Tibial nerve (tissue), 4 donors: ENCODE results near the gene COL4A2. TPM values are rescaled to one million over a fixed set of nuclear protein-coding genes. Genes with fewer than 3 reads are reported as not detected.
A peak's percentile ranks its signal among the peaks of the same experiment; 100 is the strongest.

Experiments used
- DNase-seq, 2 donors: peaks; one replicate each; pipeline ENCODE4 v3.0.0-alpha.2; 2019; ENCODE audit warnings: low spot score in 2 of 2
- H3K27ac ChIP-seq, 4 donors: fragments of 200-600 bp; sonication (generic) in 3 of 4; one replicate each; pipeline ENCODE4 v1.5.1; 2017 to 2019; ENCODE audit warnings: mild to moderate bottlenecking in 1 of 4
- H3K27me3 ChIP-seq, 2 donors: fragments of 200-600 bp; sonication (generic) in 1 of 2; one replicate each; pipeline versions ENCODE4 v1.5.1 to v1.6.0; 2017 to 2019
- H3K36me3 ChIP-seq, 3 donors: fragments of 200-600 bp; sonication (generic); one replicate each; pipeline ENCODE4 v1.5.1; 2018 to 2019
- H3K4me1 ChIP-seq, 4 donors: fragments of 200-600 bp; sonication (generic) in 3 of 4; one replicate each; pipeline ENCODE4 v1.5.1; 2017 to 2019
- H3K4me3 ChIP-seq, 4 donors: fragments of 200-600 bp; sonication (generic) in 3 of 4; one replicate each; pipeline ENCODE4 v1.5.1; 2017 to 2019; ENCODE audit warnings: mild to moderate bottlenecking in 1 of 4, moderate library complexity in 1 of 4
- H3K9me3 ChIP-seq, 4 donors: fragments of 200-600 bp; sonication (generic) in 3 of 4; one replicate each; pipeline ENCODE4 v1.5.1; 2017 to 2019
- EP300 ChIP-seq, 2 donors: sonication (generic); formaldehyde crosslinking; IDR thresholded peaks; one replicate each; pipeline ENCODE4 v1.6.1; 2017; ENCODE audit warnings: antibody characterized with exemption in 2 of 2, mild to moderate bottlenecking in 1 of 2
- POLR2A ChIP-seq, 2 donors: fragments of 450-650 bp; IDR thresholded peaks; one replicate each; pipeline ENCODE4 v1.6.1; 2017; ENCODE audit warnings: antibody characterized with exemption in 2 of 2, mild to moderate bottlenecking in 2 of 2, moderate library complexity in 2 of 2
- WGBS, 2 donors: methylation state at CpG; one replicate each; pipeline ENCODE4 v1.1.5; 2018; 5-methylcytosine and 5-hydroxymethylcytosine counted together
- total RNA-seq, 4 donors: library from RNA; depleted of rRNA; stranded (reverse); fragments of >200 nt; gene quantifications; one replicate each; pipeline ENCODE4 v1.1.0, GENCODE V29; 2016
- TF ChIP-seq, protein P1 (sequence below), 5 experiments: fragments of 200-600 bp in 3 of 5; fragments of 450-650 bp in 2 of 5; sonication (generic) in 3 of 5; IDR thresholded peaks; one replicate each; pipeline ENCODE4 v1.5.1; 2016 to 2019; ENCODE audit warnings: antibody characterized with exemption in 5 of 5, mild to moderate bottlenecking in 3 of 5, moderate library complexity in 2 of 5

COL4A2 gene
- total RNA-seq, 4 donors from 2014 or later = 576 to 821 (median 658) TPM

DNA sequence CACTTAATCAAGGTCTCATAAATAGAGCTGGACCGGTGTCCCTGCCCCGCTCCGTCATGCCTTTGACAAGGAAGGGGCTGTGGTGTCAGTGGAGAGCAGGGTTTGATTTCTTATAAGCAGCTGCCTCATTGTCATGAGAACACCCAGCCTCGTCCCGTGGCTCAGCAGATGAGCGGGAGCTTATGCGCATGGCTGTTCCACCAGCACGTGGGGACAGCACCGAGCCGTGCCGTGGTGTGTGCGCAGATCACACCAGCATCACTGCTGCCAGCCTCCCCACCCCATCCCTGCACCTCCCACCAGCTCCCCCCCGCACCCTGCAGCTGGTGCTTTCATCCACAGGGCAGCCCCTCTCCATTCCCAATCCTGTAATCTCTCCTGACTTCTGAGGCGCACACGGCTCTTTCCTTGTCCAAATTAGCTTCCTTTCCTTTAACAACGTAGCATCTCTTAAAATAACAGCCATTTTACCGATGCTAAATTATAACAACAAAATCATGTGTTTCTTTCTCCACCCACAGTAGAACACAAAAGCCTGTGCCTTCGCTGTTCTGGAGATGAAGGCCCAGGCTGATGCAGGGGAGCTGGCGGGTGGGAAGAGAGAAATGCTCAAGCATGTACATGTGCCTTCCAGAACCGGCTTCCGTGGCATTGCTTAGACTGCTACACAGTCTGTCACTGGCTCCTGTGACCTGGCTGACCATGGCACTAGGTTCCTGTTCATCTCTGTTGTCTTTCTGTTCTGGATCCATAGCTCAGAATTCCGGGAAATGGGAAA is 157.7 kb downstream of the COL4A2 start:
- DNase-seq = no peak
- H3K27ac ChIP-seq = peak overlapping the region in 2 of 4 donors; percentile 55 to 66

DNA sequence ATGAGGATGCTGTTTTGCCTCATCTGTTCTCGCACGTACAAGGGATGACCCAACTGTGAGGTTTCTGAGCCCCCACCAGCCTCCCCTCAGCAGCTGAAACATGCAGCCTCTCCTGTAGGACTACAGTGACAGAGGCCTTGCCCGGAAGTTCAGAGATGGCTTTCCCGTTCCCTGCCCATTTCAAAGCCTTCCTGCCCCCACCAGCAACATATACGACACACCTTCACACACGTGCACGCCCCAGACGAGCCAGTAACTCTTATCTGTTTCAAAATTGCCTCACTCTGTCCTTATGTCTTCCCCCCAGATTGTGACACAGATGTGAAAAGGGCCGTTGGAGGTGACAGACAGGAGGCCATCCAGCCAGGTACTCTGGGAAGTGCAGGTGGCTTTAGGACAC is 158.6 kb downstream of the COL4A2 start:
- Histone ChIP-seq H3K4me3 (no peak overlapping the region), H3K36me3 (peaks cover 0 to 100% (median 6%) of the 10 kb centered on the region in 3 donors), H3K27me3 (no peaks in the 10 kb centered on the region), H3K27ac (peak overlapping the region in 1 of 4 donors; percentile 66), H3K4me1 (peaks cover 0 to 3% (median 0%) of the 10 kb centered on the region in 4 donors), H3K9me3 (no peaks in the 10 kb centered on the region)
- TF ChIP-seq POLR2A (IDR thresholded peaks at IDR 0.05) = no peak
- no peak for TF ChIP-seq EP300 (IDR thresholded peaks at IDR 0.05)
- TF ChIP-seq, protein P1, sequence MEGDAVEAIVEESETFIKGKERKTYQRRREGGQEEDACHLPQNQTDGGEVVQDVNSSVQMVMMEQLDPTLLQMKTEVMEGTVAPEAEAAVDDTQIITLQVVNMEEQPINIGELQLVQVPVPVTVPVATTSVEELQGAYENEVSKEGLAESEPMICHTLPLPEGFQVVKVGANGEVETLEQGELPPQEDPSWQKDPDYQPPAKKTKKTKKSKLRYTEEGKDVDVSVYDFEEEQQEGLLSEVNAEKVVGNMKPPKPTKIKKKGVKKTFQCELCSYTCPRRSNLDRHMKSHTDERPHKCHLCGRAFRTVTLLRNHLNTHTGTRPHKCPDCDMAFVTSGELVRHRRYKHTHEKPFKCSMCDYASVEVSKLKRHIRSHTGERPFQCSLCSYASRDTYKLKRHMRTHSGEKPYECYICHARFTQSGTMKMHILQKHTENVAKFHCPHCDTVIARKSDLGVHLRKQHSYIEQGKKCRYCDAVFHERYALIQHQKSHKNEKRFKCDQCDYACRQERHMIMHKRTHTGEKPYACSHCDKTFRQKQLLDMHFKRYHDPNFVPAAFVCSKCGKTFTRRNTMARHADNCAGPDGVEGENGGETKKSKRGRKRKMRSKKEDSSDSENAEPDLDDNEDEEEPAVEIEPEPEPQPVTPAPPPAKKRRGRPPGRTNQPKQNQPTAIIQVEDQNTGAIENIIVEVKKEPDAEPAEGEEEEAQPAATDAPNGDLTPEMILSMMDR (IDR thresholded peaks at IDR 0.05) = no peak
- no peak for DNase-seq
- 88 to 91% methylated on average over 9 of the region's 9 CpGs for WGBS, 2 donors

More for the DNA sequence above, 157.7 kb downstream of the COL4A2 start:
- Histone ChIP-seq H3K4me3 (no peak overlapping the region), H3K36me3 (peaks cover 0 to 100% (median 6%) of the 10 kb centered on the region in 3 donors), H3K4me1 (no peaks in the 10 kb centered on the region), H3K9me3 (no peaks in the 10 kb centered on the region), H3K27me3 (no peaks in the 10 kb centered on the region)
- WGBS, 2 donors = 77 to 81% methylated on average over 22 of the region's 22 CpGs
- TF ChIP-seq, protein P1 (IDR thresholded peaks at IDR 0.05) = no peak
- TF ChIP-seq EP300 (IDR thresholded peaks at IDR 0.05) (no peak), POLR2A (IDR thresholded peaks at IDR 0.05) (no peak)

DNA sequence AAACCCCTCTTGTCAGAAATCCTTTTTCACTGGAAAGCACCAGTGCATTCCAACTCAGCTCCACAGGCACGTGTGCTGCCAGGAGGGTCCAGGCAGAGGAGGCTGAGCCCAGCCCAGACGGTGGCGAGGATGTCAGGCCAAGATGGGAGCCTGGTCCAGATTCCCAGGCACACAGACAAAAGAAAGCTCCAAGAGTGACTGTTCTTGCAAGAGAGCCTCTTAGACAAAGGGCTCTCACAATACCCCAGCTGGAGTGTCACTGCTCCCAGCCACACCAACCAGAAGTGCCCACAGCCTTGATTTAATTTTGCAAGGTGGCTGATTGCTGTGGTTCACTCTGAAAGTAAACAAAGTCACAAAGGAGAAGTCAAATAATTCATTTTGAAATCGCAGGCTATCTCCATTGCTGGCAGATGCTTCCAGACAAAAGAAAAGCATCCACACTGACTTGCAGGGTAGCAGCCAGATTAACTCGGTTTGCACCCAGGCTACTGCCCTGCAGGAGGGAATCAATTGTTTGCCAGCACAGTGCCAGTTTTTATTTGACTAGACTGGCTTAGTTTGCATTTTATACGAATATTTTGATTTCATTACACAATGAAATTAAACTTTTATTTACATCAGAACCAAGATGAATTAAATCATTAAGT is 159.3 kb downstream of the COL4A2 start:
- H3K27me3 ChIP-seq = no peaks in the 10 kb centered on the region
- H3K4me1 ChIP-seq = peaks cover 0 to 7% (median under 1%) of the 10 kb centered on the region in 4 donors
- no peak for DNase-seq
- WGBS, 2 donors = 55 to 60% methylated on average over 6 of the region's 6 CpGs
- no peak overlapping the region for H3K4me3 ChIP-seq
- H3K9me3 ChIP-seq = no peaks in the 10 kb centered on the region
- peak overlapping the region in 1 of 4 donors; percentile 66 for H3K27ac ChIP-seq
- TF ChIP-seq, protein P1 (IDR thresholded peaks at IDR 0.05) = no peak
- no peak for TF ChIP-seq POLR2A (IDR thresholded peaks at IDR 0.05)
- TF ChIP-seq EP300 (IDR thresholded peaks at IDR 0.05) = no peak
- H3K36me3 ChIP-seq = peaks cover 0 to 100% (median 10%) of the 10 kb centered on the region in 3 donors

DNA sequence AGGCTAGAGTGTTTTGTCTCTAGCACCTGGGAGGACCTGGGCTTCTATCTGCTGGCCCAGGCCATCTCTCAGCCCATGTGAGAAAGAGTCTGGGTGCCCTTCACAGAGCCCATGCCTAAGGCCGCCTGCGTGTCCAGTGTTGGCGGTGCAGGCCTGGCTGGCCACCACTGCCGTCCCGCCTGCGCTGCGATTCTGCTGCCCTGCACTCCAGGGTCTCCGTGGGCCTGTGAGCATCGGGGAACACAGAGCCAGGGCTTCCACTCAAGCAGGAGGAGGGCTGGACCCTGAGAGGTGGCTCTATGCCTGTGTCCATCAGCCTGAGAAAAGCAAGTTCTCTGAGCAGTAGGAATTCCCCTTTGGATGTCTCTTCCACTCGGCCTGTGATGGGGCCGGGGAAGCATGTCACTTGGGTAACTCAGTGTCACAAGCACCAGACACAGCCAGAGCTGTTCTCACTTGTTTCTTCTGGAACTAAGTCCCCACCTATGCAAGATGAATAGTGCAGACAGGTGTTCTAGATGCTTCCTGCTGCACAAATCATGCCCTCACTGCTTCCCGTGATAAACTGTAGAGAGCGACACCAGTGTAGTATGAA is 160.5 kb downstream of the COL4A2 start:
- H3K4me1 ChIP-seq = peaks cover 0 to 10% (median 2%) of the 10 kb centered on the region in 4 donors
- peaks cover 0 to 100% (median 7%) of the 10 kb centered on the region in 3 donors for H3K36me3 ChIP-seq
- H3K4me3 ChIP-seq = no peak overlapping the region
- no peaks in the 10 kb centered on the region for H3K9me3 ChIP-seq
- H3K27ac ChIP-seq = peak overlapping the region in 1 of 4 donors; percentile 66
- DNase-seq = no peak
- 92 to 94% methylated on average over 11 to 12 of the region's 13 CpGs for WGBS, 2 donors
- no peaks in the 10 kb centered on the region for H3K27me3 ChIP-seq
- TF ChIP-seq EP300 (IDR thresholded peaks at IDR 0.05) (no peak), POLR2A (IDR thresholded peaks at IDR 0.05) (no peak)
- TF ChIP-seq, protein P1 (IDR thresholded peaks at IDR 0.05) = no peak
